SK-N-SH (cell line): ENCODE results near the gene CDH4. TPM values are rescaled to one million over a fixed set of nuclear protein-coding genes. Genes with fewer than 3 reads are reported as not detected.

Source experiments
- CTCF ChIA-PET: fragments of 300-600, 350-600 bp; formaldehyde crosslinking; extraction: SDS; loops from one replicate; lab custom pipeline; 2021; lab: Yijun Ruan, JAX
- POLR2A ChIA-PET: fragments of 350-600 bp; sonication (Branson Sonifier 250); formaldehyde crosslinking; extraction: SDS; loops from one replicate; lab custom pipeline; 2020; ENCODE audit warnings: antibody characterized with exemption, inconsistent platforms; lab: Yijun Ruan, JAX
- DNase-seq: peaks from one replicate; pipeline ENCODE4 v3.0.0; 2012
- H2AFZ ChIP-seq: fragments of 200-600 bp; sonication (generic); 2 replicates; pipeline ENCODE4 v1.8.1; 2016; ENCODE audit warnings: antibody characterized with exemption, mild to moderate bottlenecking, low read depth
- H3F3A ChIP-seq: fragments of 200-600 bp; sonication (generic); replicated peaks from 2 replicates; pipeline ENCODE3; 2016; ENCODE audit warnings: antibody characterized with exemption, mild to moderate bottlenecking; ENCODE audit not compliant: insufficient read depth
- H3K27ac ChIP-seq, 2 experiments: fragments of 200-500 bp in 1 of 2; fragments of 200-600 bp in 1 of 2; sonication (Bioruptor generic) in 1 of 2; sonication (generic), shearing (Covaris generic) in 1 of 2; 2 replicates each; pipeline versions ENCODE4 v1.5.1 to v1.6.1; 2014 to 2016; ENCODE audit warnings: low read depth in 2 of 2, inconsistent platforms in 1 of 2, low read length in 1 of 2, mild to moderate bottlenecking in 1 of 2, mixed read lengths in 1 of 2
- H3K27me3 ChIP-seq: fragments of 200-600 bp; sonication (generic), shearing (Covaris generic); 2 replicates; pipeline ENCODE4 v1.6.1; 2016; ENCODE audit warnings: mixed run types; ENCODE audit not compliant: insufficient read depth
- H3K36me3 ChIP-seq, 2 experiments: fragments of 200-500 bp in 1 of 2; fragments of 200-600 bp in 1 of 2; sonication (Bioruptor generic) in 1 of 2; sonication (generic) in 1 of 2; replicated peaks in 1 of 2; 2 replicates each; pipeline versions ENCODE3 to v1.5.1; 2014 to 2016; ENCODE audit warnings: low read length in 1 of 2, mild to moderate bottlenecking in 1 of 2; ENCODE audit not compliant: insufficient read depth in 2 of 2, control insufficient read depth in 1 of 2
- H3K4me1 ChIP-seq, 2 experiments: fragments of 200-500 bp in 1 of 2; fragments of 200-600 bp in 1 of 2; sonication (Bioruptor generic) in 1 of 2; sonication (generic), shearing (Covaris generic) in 1 of 2; 2 replicates each; pipeline versions ENCODE4 v1.5.1 to v1.6.1; 2014 to 2016; ENCODE audit warnings: low read depth in 1 of 2, low read length in 1 of 2, mixed run types in 1 of 2; ENCODE audit not compliant: insufficient read depth in 2 of 2, control insufficient read depth in 1 of 2
- H3K4me2 ChIP-seq: fragments of 200-600 bp; sonication (generic), shearing (Covaris generic); 2 replicates; pipeline ENCODE4 v1.6.1; 2017; ENCODE audit warnings: mixed run types
- H3K4me3 ChIP-seq, 2 experiments: fragments of 200-500 bp in 1 of 2; fragments of 200-600 bp in 1 of 2; sonication (Bioruptor generic) in 1 of 2; sonication (generic), shearing (Covaris generic) in 1 of 2; 2 replicates each; pipeline versions ENCODE4 v1.5.1 to v1.8.1; 2014 to 2016; ENCODE audit warnings: low read depth in 2 of 2, inconsistent platforms in 1 of 2, low read length in 1 of 2, mild to moderate bottlenecking in 1 of 2, mixed read lengths in 1 of 2, moderate library complexity in 1 of 2
- H3K79me2 ChIP-seq: fragments of 200-600 bp; sonication (generic); 2 replicates; pipeline ENCODE4 v1.8.1; 2017; ENCODE audit warnings: mild to moderate bottlenecking; ENCODE audit not compliant: insufficient read depth
- H3K9ac ChIP-seq: fragments of 200-600 bp; sonication (generic); 2 replicates; pipeline ENCODE4 v1.6.1; 2017; ENCODE audit warnings: mixed run types
- H3K9me2 ChIP-seq: fragments of 200-600 bp; sonication (generic); 2 replicates; pipeline ENCODE4 v1.6.1; 2017; ENCODE audit warnings: mixed run types
- H3K9me3 ChIP-seq: fragments of 200-600 bp; sonication (generic); 2 replicates; pipeline ENCODE4 v1.6.1; 2017; ENCODE audit warnings: mixed run types, mild to moderate bottlenecking, moderate library complexity
- H4K20me1 ChIP-seq: fragments of 200-600 bp; sonication (generic); 2 replicates; pipeline ENCODE4 v1.6.1; 2017; ENCODE audit warnings: mild to moderate bottlenecking, mixed run types; ENCODE audit not compliant: insufficient read depth
- CHD2 ChIP-seq: fragments of 150-350 bp; IDR thresholded peaks from 2 replicates; pipeline ENCODE4 v1.6.1; 2018; ENCODE audit warnings: low read length; ENCODE audit not compliant: partially characterized antibody
- CTCF ChIP-seq: fragments of 200-600 bp; sonication (generic); IDR thresholded peaks from 2 replicates; pipeline ENCODE4 v1.6.1; 2017; ENCODE audit warnings: antibody characterized with exemption, mild to moderate bottlenecking, moderate library complexity
- EP300 ChIP-seq, 2 experiments: IDR thresholded peaks; 2 replicates each; pipeline versions ENCODE4 v1.4.0 to v1.6.1; 2012; ENCODE audit warnings: borderline replicate concordance in 1 of 2, low read depth in 1 of 2, low read length in 1 of 2
- EZH2phosphoT487 ChIP-seq: fragments of 200-600 bp; sonication (generic); IDR thresholded peaks from 2 replicates; pipeline ENCODE4 v1.6.1; 2017; ENCODE audit warnings: low read depth, mixed run types, mild to moderate bottlenecking, antibody characterized with exemption, moderate library complexity, borderline replicate concordance
- FOSL2 ChIP-seq: IDR thresholded peaks from 2 replicates; pipeline ENCODE4 v1.4.0; 2012; ENCODE audit warnings: low read depth, mild to moderate bottlenecking, moderate library complexity, borderline replicate concordance
- FOXJ3 ChIP-seq: sonication (generic); formaldehyde crosslinking; IDR thresholded peaks from 2 replicates; pipeline ENCODE4 v1.5.1; 2020; ENCODE audit warnings: mild to moderate bottlenecking, missing genetic modification reagents
- GATA2 ChIP-seq: sonication (generic); formaldehyde crosslinking; IDR thresholded peaks from 2 replicates; pipeline ENCODE4 v1.5.0; 2020; ENCODE audit warnings: mild to moderate bottlenecking, missing genetic modification reagents
- MEF2A ChIP-seq: IDR thresholded peaks from 2 replicates; pipeline ENCODE4 v1.4.0; 2012; ENCODE audit warnings: low read depth, borderline replicate concordance
- MXI1 ChIP-seq: IDR thresholded peaks from 2 replicates; pipeline ENCODE4 v1.6.1; 2012; ENCODE audit warnings: mild to moderate bottlenecking, low read depth, low read length, improper control_type of control experiment
- NFIC ChIP-seq: IDR thresholded peaks from 2 replicates; pipeline ENCODE4 v1.4.0; 2012; ENCODE audit warnings: borderline replicate concordance
- NRF1 ChIP-seq: IDR thresholded peaks from 2 replicates; pipeline ENCODE4 v1.6.1; 2012; ENCODE audit warnings: low read depth, mild to moderate bottlenecking, low read length
- POLR2AphosphoS5 ChIP-seq: IDR thresholded peaks from 2 replicates; pipeline ENCODE4 v1.6.1; 2012; ENCODE audit warnings: low read depth, low read length
- RCOR1 ChIP-seq: fragments of 150-350 bp; IDR thresholded peaks from 2 replicates; pipeline ENCODE4 v1.6.1; 2017; ENCODE audit warnings: antibody characterized with exemption, low read length
- RXRA ChIP-seq: IDR thresholded peaks from 2 replicates; pipeline ENCODE4 v1.4.0; 2012; ENCODE audit warnings: low read depth, mild to moderate bottlenecking, borderline replicate concordance
- SIN3A ChIP-seq: IDR thresholded peaks from 2 replicates; pipeline ENCODE4 v1.6.1; 2012; ENCODE audit warnings: low read depth, mild to moderate bottlenecking, low read length, moderate library complexity, borderline replicate concordance
- TAF1 ChIP-seq: IDR thresholded peaks from 2 replicates; pipeline ENCODE4 v1.6.1; 2012; ENCODE audit warnings: low read depth, mild to moderate bottlenecking, low read length, moderate library complexity, borderline replicate concordance
- TEAD4 ChIP-seq: IDR thresholded peaks from 2 replicates; pipeline ENCODE4 v1.4.0; 2012; ENCODE audit warnings: mild to moderate bottlenecking, borderline replicate concordance; ENCODE audit not compliant: insufficient read depth
- USF1 ChIP-seq: IDR thresholded peaks from 2 replicates; pipeline ENCODE4 v1.4.0; 2012; ENCODE audit warnings: low read depth, borderline replicate concordance
- WGBS: methylation state at CpG from one replicate; pipeline ENCODE4 v1.1.6; 2017; ENCODE audit warnings: low lambda C conversion rate; 5-methylcytosine and 5-hydroxymethylcytosine counted together
- polyA plus RNA-seq, 3 experiments: library from polyadenylated mRNA; depleted of rRNA; stranded (reverse); fragments of >200 nt; gene quantifications; 2 replicates each; pipeline ENCODE4 v1.2.3, GENCODE V29; 2012
- TF ChIP-seq, protein P1 (sequence below): IDR thresholded peaks from 2 replicates; pipeline ENCODE4 v1.4.0; 2012; ENCODE audit warnings: low read depth

Gene CDH4
- polyA plus RNA-seq, 1 of the 3 experiments (the other 2 are of a cell fraction): not detected

DNA sequence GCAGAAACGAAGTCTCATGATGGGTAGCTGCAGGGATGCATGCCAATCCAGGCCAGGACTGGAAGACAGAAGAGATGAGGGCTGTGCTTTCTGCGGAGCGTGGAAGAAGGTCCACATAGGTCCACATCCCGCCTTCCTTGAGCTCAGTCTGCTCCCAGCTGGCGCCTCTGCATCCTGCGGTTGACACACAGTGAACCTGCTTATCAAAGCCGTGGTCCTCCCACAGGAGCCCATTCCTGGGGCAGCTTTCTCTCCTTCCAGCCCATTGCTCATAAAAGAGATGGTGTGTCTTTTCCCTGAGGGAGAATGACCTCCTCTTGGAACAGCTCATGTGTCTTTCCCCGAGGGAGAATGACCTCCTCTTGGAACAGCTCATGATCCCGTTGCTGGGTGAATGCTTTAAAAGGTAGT, 225.4 kb downstream of the CDH4 start:
- no peak for TF ChIP-seq USF1
- TF ChIP-seq SIN3A: no peak
- no peak for TF ChIP-seq RCOR1
- no peak for TF ChIP-seq EP300 (IDR thresholded peaks at IDR 0.05; ENCODE audit: borderline replicate concordance in 1 of 2, low read depth in 1 of 2, low read length in 1 of 2)
- no peak for TF ChIP-seq NFIC
- no peak for TF ChIP-seq TAF1
- TF ChIP-seq, protein P1, sequence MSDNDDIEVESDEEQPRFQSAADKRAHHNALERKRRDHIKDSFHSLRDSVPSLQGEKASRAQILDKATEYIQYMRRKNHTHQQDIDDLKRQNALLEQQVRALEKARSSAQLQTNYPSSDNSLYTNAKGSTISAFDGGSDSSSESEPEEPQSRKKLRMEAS: no peak
- H3F3A ChIP-seq: no peaks in the 10 kb centered on the region
- DNase-seq: no peak
- no peak overlapping the region for H3K27ac ChIP-seq
- no peaks in the 10 kb centered on the region for H3K79me2 ChIP-seq
- ChIA-PET CTCF (no interaction called here), POLR2A (no interaction called here)
- no peak overlapping the region for H3K9ac ChIP-seq
- no peaks in the 10 kb centered on the region for H3K9me2 ChIP-seq
- H3K4me1 ChIP-seq: no peaks in the 10 kb centered on the region
- no peaks in the 10 kb centered on the region for H3K9me3 ChIP-seq
- no peaks in the 10 kb centered on the region for H4K20me1 ChIP-seq
- H3K4me2 ChIP-seq: no peak overlapping the region
- 28% methylated on average over 5 of the region's 9 CpGs for WGBS
- no peaks in the 10 kb centered on the region for H3K27me3 ChIP-seq
- no peak overlapping the region for H2AFZ ChIP-seq
- no peaks in the 10 kb centered on the region for H3K36me3 ChIP-seq
- H3K4me3 ChIP-seq: no peak overlapping the region

DNA sequence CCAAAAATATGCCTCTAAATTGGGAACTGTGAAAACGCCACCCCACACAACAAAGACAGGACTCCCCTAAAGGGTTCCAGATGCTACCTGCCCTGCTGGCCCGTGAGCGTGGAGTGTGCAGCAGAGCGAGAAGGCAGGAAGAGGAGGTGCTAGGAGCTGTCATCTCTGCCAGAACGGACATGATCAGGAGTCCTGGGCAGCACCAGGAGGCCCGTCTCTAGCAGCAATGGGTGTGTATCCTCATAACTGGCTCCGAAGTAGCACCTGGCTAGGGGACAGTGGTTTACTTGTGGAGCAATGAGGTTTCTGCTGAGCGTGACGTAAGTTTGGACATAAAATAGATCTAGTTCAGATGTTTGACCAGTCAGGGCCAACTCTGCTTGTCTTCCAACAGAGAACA, 226.0 kb downstream of the CDH4 start:
- ChIA-PET POLR2A (no interaction called here), CTCF (no interaction called here)
- Histone ChIP-seq H3K27me3 (no peaks in the 10 kb centered on the region), H3K9me3 (no peaks in the 10 kb centered on the region), H3K4me2 (no peak overlapping the region), H3K4me3 (no peak overlapping the region), H2AFZ (no peak overlapping the region), H3K36me3 (no peaks in the 10 kb centered on the region), H3K9ac (no peak overlapping the region), H4K20me1 (no peaks in the 10 kb centered on the region), H3K79me2 (no peaks in the 10 kb centered on the region), H3K9me2 (no peaks in the 10 kb centered on the region), H3F3A (no peaks in the 10 kb centered on the region), H3K27ac (no peak overlapping the region), H3K4me1 (no peaks in the 10 kb centered on the region)
- DNase-seq: no peak
- no peak for TF ChIP-seq NRF1
- TF ChIP-seq, protein P1: no peak
- TF ChIP-seq RXRA: no peak
- no peak for TF ChIP-seq NFIC
- no peak for TF ChIP-seq FOSL2
- no peak for TF ChIP-seq MEF2A
- no peak for TF ChIP-seq CHD2
- no peak for TF ChIP-seq GATA2 (CRISPR knock-in tag)
- no peak for TF ChIP-seq EZH2phosphoT487
- no peak for TF ChIP-seq POLR2AphosphoS5
- TF ChIP-seq FOXJ3 (CRISPR knock-in tag): no peak
- no peak for TF ChIP-seq TEAD4
- no peak for TF ChIP-seq CTCF
- TF ChIP-seq MXI1: no peak
- no peak for TF ChIP-seq SIN3A
- 35% methylated on average over 9 of the region's 9 CpGs for WGBS
